HEK293 (cell line): ENCODE measurements around the gene CD244.

ENCODE experiments used
- CTCF ChIA-PET: fragments of 350-600 bp; formaldehyde crosslinking; extraction: SDS; loops from one replicate; lab custom pipeline; 2021; ENCODE audit warnings: antibody characterized with exemption; lab: Yijun Ruan, JAX
- POLR2A ChIA-PET: fragments of 300-600 bp; formaldehyde crosslinking; extraction: SDS; loops from one replicate; lab custom pipeline; 2020; ENCODE audit warnings: antibody characterized with exemption, inconsistent platforms; lab: Yijun Ruan, JAX
- H3K27ac ChIP-seq: fragments of 200-500 bp; sonication (Bioruptor generic); 2 replicates; pipeline ENCODE4 v1.5.1; 2014; ENCODE audit warnings: low read depth, low read length, control low read depth, inconsistent platforms; ENCODE audit errors: extremely low read depth
- H3K36me3 ChIP-seq, 2 experiments: fragments of 200-500 bp in 1 of 2; sonication (Bioruptor generic) in 1 of 2; 1 replicate in 1 of 2; 2 replicates in 1 of 2; pipeline ENCODE4 v1.5.1; 2014 to 2017; ENCODE audit warnings: inconsistent platforms in 2 of 2, low read length in 2 of 2; ENCODE audit not compliant: control insufficient read depth in 2 of 2, insufficient read depth in 1 of 2
- H3K4me1 ChIP-seq: fragments of 200-500 bp; sonication (Bioruptor generic); 2 replicates; pipeline ENCODE4 v1.5.1; 2014; ENCODE audit warnings: mild to moderate bottlenecking, low read length, inconsistent platforms; ENCODE audit not compliant: control insufficient read depth, insufficient read depth
- H3K4me3 ChIP-seq: 2 replicates; pipeline ENCODE4 v1.5.1; 2011; ENCODE audit warnings: low read depth, mild to moderate bottlenecking, control low read depth, low read length, moderate library complexity
- H3K9me3 ChIP-seq: fragments of 200-500 bp; sonication (Bioruptor generic); 2 replicates; pipeline ENCODE4 v1.5.1; 2014; ENCODE audit warnings: low read depth, low read length, inconsistent platforms; ENCODE audit not compliant: control insufficient read depth, insufficient read depth
- ATF2 ChIP-seq: fragments of 450-650 bp; formaldehyde crosslinking; IDR thresholded peaks from 2 replicates; pipeline ENCODE4 v1.5.1; 2016; ENCODE audit warnings: missing biosample characterization, missing genetic modification characterization, low read depth
- KLF1 ChIP-seq: fragments of 450-650 bp; formaldehyde crosslinking; IDR thresholded peaks from 2 replicates; pipeline ENCODE4 v1.5.1; 2016; ENCODE audit warnings: missing biosample characterization, missing genetic modification characterization
- KLF16 ChIP-seq: fragments of 450-650 bp; formaldehyde crosslinking; IDR thresholded peaks from 2 replicates; pipeline ENCODE4 v1.5.1; 2017; ENCODE audit warnings: missing biosample characterization, missing genetic modification characterization
- KLF9 ChIP-seq: fragments of 450-650 bp; formaldehyde crosslinking; IDR thresholded peaks from 2 replicates; pipeline ENCODE4 v1.5.1; 2016; ENCODE audit warnings: missing biosample characterization, missing genetic modification characterization, low read depth
- PRDM1 ChIP-seq: fragments of 450-650 bp; formaldehyde crosslinking; IDR thresholded peaks from 2 replicates; pipeline ENCODE4; 2016; ENCODE audit warnings: missing biosample characterization, missing genetic modification characterization
- RBAK ChIP-seq: fragments of 450-650 bp; formaldehyde crosslinking; IDR thresholded peaks from 2 replicates; pipeline ENCODE4 v1.5.1; 2016; ENCODE audit warnings: missing biosample characterization, missing genetic modification characterization
- ZBTB21 ChIP-seq: fragments of 450-650 bp; formaldehyde crosslinking; IDR thresholded peaks from 2 replicates; pipeline ENCODE4 v1.5.1; 2017; ENCODE audit warnings: missing biosample characterization, missing genetic modification characterization
- ZBTB44 ChIP-seq: fragments of 450-650 bp; IDR thresholded peaks from 2 replicates; pipeline ENCODE4 v1.5.1; 2018; ENCODE audit warnings: missing biosample characterization, mild to moderate bottlenecking, missing genetic modification characterization
- ZBTB48 ChIP-seq: fragments of 450-650 bp; formaldehyde crosslinking; IDR thresholded peaks from 2 replicates; pipeline ENCODE4 v1.5.1; 2016; ENCODE audit warnings: missing biosample characterization, missing genetic modification characterization
- ZBTB7A ChIP-seq: fragments of 450-650 bp; formaldehyde crosslinking; IDR thresholded peaks from 2 replicates; pipeline ENCODE4 v1.5.1; 2016; ENCODE audit warnings: low read depth, missing biosample characterization, missing genetic modification characterization
- ZNF16 ChIP-seq: fragments of 450-650 bp; formaldehyde crosslinking; IDR thresholded peaks from 2 replicates; pipeline ENCODE4 v1.5.1; 2016; ENCODE audit warnings: low read depth, missing biosample characterization, missing genetic modification characterization
- ZNF169 ChIP-seq: fragments of 450-650 bp; formaldehyde crosslinking; IDR thresholded peaks from 2 replicates; pipeline ENCODE4 v1.5.1; 2016; ENCODE audit warnings: missing biosample characterization, missing genetic modification characterization
- ZNF174 ChIP-seq: fragments of 450-650 bp; formaldehyde crosslinking; IDR thresholded peaks from 2 replicates; pipeline ENCODE4 v1.5.0; 2017; ENCODE audit warnings: missing biosample characterization, mild to moderate bottlenecking, missing genetic modification characterization
- ZNF239 ChIP-seq: fragments of 450-650 bp; formaldehyde crosslinking; IDR thresholded peaks from 2 replicates; pipeline ENCODE4 v1.5.1; 2016; ENCODE audit warnings: missing biosample characterization, missing genetic modification characterization
- ZNF274 ChIP-seq, 2 experiments: fragments of 200-500 bp in 1 of 2; fragments of 450-650 bp in 1 of 2; sonication (Bioruptor generic) in 1 of 2; formaldehyde crosslinking in 1 of 2; IDR thresholded peaks; 2 replicates each; pipeline versions ENCODE4 v1.5.1 to v1.6.1; 2014 to 2016; ENCODE audit warnings: borderline replicate concordance in 1 of 2, inconsistent platforms in 1 of 2, low read length in 1 of 2, missing biosample characterization in 1 of 2, missing genetic modification characterization in 1 of 2
- ZNF37A ChIP-seq: fragments of 450-650 bp; IDR thresholded peaks from 2 replicates; pipeline ENCODE4 v1.5.1; 2018; ENCODE audit warnings: missing biosample characterization, missing genetic modification characterization
- ZNF423 ChIP-seq: fragments of 450-650 bp; formaldehyde crosslinking; IDR thresholded peaks from 2 replicates; pipeline ENCODE4 v1.5.1; 2016; ENCODE audit warnings: missing biosample characterization, missing genetic modification characterization
- ZNF433 ChIP-seq: fragments of 450-650 bp; formaldehyde crosslinking; IDR thresholded peaks from 2 replicates; pipeline ENCODE4 v1.5.1; 2016; ENCODE audit warnings: missing biosample characterization, missing genetic modification characterization, low read depth
- ZNF510 ChIP-seq: fragments of 450-650 bp; formaldehyde crosslinking; IDR thresholded peaks from 2 replicates; pipeline ENCODE4 v1.5.1; 2018; ENCODE audit warnings: mild to moderate bottlenecking, missing genetic modification characterization, missing biosample characterization; ENCODE audit not compliant: insufficient replicate concordance
- ZNF610 ChIP-seq: fragments of 450-650 bp; formaldehyde crosslinking; IDR thresholded peaks from 2 replicates; pipeline ENCODE4 v1.5.1; 2016; ENCODE audit warnings: missing biosample characterization, missing genetic modification characterization, borderline replicate concordance
- ZNF654 ChIP-seq: fragments of 450-650 bp; formaldehyde crosslinking; IDR thresholded peaks from 2 replicates; pipeline ENCODE4 v1.5.1; 2016; ENCODE audit warnings: low read depth, missing biosample characterization, missing genetic modification characterization
- ZNF707 ChIP-seq: fragments of 450-650 bp; formaldehyde crosslinking; IDR thresholded peaks from 2 replicates; pipeline ENCODE4 v1.5.1; 2016; ENCODE audit warnings: missing biosample characterization, missing genetic modification characterization
- ZNF843 ChIP-seq: fragments of 450-650 bp; formaldehyde crosslinking; IDR thresholded peaks from 2 replicates; pipeline ENCODE4 v1.5.1; 2016; ENCODE audit warnings: missing biosample characterization, missing genetic modification characterization
- ZSCAN23 ChIP-seq: fragments of 450-650 bp; formaldehyde crosslinking; IDR thresholded peaks from 2 replicates; pipeline ENCODE4 v1.5.1; 2016; ENCODE audit warnings: missing biosample characterization, missing genetic modification characterization
- ZSCAN30 ChIP-seq: fragments of 450-650 bp; IDR thresholded peaks from 2 replicates; pipeline ENCODE4 v1.5.1; 2018; ENCODE audit warnings: missing biosample characterization, mild to moderate bottlenecking, missing genetic modification characterization, moderate library complexity
- TF ChIP-seq, protein P1 (sequence below): fragments of 450-650 bp; formaldehyde crosslinking; IDR thresholded peaks from 2 replicates; pipeline ENCODE4 v1.5.1; 2016; ENCODE audit warnings: missing biosample characterization, missing genetic modification characterization
- TF ChIP-seq, protein P2 (sequence below): fragments of 450-650 bp; formaldehyde crosslinking; IDR thresholded peaks from 2 replicates; pipeline ENCODE4 v1.5.1; 2016; ENCODE audit warnings: missing biosample characterization, missing genetic modification characterization
- TF ChIP-seq, protein P3 (sequence below): fragments of 450-650 bp; formaldehyde crosslinking; optimal IDR thresholded peaks from 2 replicates; pipeline ENCODE3; 2016; ENCODE audit warnings: missing biosample characterization, mild to moderate bottlenecking, missing genetic modification characterization

CD244 gene

GRCh38 chr1:160905617-160905989, 42.9 kb upstream of the CD244 start:
- POLR2A ChIA-PET, result no interaction called here
- CTCF ChIA-PET, result interaction anchor here (0.9 to 1.9 kb wide), 3 partner anchors 9 to 70 kb away, joined by 3 to 4 read pairs (median 3); partner anchors contain the start of gene ITLN2
- Histone ChIP-seq H3K4me1 (no peaks in the 10 kb centered on the region), H3K9me3 (no peaks in the 10 kb centered on the region), H3K36me3 (no peaks in the 10 kb centered on the region), H3K27ac (no peak overlapping the region)
- TF ChIP-seq KLF16 (tag by site-specific recombination), result no peak
- TF ChIP-seq RBAK (tag by site-specific recombination), result no peak
- no peak for TF ChIP-seq ZNF510 (tag by site-specific recombination)
- TF ChIP-seq, protein P1, sequence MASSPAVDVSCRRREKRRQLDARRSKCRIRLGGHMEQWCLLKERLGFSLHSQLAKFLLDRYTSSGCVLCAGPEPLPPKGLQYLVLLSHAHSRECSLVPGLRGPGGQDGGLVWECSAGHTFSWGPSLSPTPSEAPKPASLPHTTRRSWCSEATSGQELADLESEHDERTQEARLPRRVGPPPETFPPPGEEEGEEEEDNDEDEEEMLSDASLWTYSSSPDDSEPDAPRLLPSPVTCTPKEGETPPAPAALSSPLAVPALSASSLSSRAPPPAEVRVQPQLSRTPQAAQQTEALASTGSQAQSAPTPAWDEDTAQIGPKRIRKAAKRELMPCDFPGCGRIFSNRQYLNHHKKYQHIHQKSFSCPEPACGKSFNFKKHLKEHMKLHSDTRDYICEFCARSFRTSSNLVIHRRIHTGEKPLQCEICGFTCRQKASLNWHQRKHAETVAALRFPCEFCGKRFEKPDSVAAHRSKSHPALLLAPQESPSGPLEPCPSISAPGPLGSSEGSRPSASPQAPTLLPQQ, result no peak
- no peak for TF ChIP-seq KLF1 (tag by site-specific recombination)
- no peak for TF ChIP-seq ZSCAN23 (tag by site-specific recombination)
- no peak for TF ChIP-seq ZNF174
- TF ChIP-seq ATF2 (tag by site-specific recombination), result no peak
- no peak for TF ChIP-seq ZNF610
- TF ChIP-seq KLF9 (tag by site-specific recombination), result no peak
- TF ChIP-seq, all 188 proteins: peak for 0
- H3K4me3 ChIP-seq, result no peak overlapping the region

DNA sequence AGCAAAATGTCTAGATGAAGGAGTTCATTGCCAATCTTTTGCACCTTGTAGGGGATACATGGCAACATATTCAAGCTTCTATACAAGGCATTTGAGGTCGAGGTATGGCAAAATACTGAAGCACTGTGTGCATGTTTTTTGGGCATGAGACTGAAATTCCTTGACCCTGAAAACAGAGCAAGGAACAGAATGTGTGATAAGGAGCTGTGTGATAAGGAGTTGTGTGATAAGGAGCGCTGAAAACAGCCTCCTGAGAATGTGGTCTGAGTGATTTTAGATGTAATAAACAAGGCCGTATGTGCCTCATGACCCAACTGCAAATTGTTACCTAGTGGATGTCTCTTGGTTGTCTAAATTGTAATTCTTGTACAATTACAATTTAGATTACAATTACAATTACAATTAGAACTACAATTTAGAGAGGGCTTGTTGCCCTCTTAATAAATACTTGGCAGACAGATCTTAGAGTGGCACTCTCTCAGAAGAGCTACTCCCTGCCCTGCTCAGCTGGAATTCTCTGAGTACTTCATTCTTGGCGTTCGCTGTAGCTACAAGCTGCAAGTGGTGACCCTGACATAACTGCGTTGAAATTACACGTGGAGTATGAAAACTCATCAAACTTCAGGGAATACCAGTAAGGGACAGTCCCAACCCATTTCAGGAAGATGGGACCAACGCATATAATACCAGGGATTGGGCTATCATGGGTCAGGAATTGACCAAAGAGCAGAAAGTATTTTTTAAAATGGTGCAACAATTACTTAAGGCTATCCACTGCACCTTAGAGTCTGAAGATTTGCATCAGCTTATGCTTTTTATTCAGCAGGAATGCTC, 42.3 kb upstream of the CD244 start:
- CTCF ChIA-PET, result interaction anchor here (0.9 to 1.0 kb wide), 4 partner anchors 10 to 230 kb away, joined by 3 to 4 read pairs (median 4); no protein-coding TSS in a partner anchor
- Histone ChIP-seq H3K9me3 (no peaks in the 10 kb centered on the region), H3K4me1 (no peaks in the 10 kb centered on the region), H3K27ac (no peak overlapping the region), H3K4me3 (no peak overlapping the region), H3K36me3 (no peaks in the 10 kb centered on the region)
- POLR2A ChIA-PET, result no interaction called here
- TF ChIP-seq ZNF423 (tag by site-specific recombination), result no peak
- TF ChIP-seq ZNF37A (tag by site-specific recombination), result no peak
- no peak for TF ChIP-seq ZNF169 (tag by site-specific recombination)
- TF ChIP-seq, protein P2, sequence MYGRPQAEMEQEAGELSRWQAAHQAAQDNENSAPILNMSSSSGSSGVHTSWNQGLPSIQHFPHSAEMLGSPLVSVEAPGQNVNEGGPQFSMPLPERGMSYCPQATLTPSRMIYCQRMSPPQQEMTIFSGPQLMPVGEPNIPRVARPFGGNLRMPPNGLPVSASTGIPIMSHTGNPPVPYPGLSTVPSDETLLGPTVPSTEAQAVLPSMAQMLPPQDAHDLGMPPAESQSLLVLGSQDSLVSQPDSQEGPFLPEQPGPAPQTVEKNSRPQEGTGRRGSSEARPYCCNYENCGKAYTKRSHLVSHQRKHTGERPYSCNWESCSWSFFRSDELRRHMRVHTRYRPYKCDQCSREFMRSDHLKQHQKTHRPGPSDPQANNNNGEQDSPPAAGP (tag by site-specific recombination), result no peak
- TF ChIP-seq ZNF274 (IDR thresholded peaks at IDR 0.05; ENCODE audit: low read length), result no peak
- TF ChIP-seq ZNF274 (tag by site-specific recombination; IDR thresholded peaks at IDR 0.05; ENCODE audit: borderline replicate concordance), result no peak
- no peak for TF ChIP-seq ZNF843
- TF ChIP-seq ZNF707 (tag by site-specific recombination), result no peak
- TF ChIP-seq ZBTB44 (tag by site-specific recombination), result no peak
- TF ChIP-seq ZNF433, result no peak
- no peak for TF ChIP-seq ZBTB7A
- TF ChIP-seq ZSCAN30 (tag by site-specific recombination), result no peak
- TF ChIP-seq ZNF16 (tag by site-specific recombination), result no peak
- TF ChIP-seq PRDM1 (tag by site-specific recombination), result no peak
- TF ChIP-seq, protein P3, sequence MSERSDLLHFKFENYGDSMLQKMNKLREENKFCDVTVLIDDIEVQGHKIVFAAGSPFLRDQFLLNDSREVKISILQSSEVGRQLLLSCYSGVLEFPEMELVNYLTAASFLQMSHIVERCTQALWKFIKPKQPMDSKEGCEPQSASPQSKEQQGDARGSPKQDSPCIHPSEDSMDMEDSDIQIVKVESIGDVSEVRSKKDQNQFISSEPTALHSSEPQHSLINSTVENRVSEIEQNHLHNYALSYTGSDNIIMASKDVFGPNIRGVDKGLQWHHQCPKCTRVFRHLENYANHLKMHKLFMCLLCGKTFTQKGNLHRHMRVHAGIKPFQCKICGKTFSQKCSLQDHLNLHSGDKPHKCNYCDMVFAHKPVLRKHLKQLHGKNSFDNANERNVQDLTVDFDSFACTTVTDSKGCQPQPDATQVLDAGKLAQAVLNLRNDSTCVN, result no peak
- TF ChIP-seq KLF1 (tag by site-specific recombination), result no peak
- no peak for TF ChIP-seq ZNF239 (tag by site-specific recombination)
- no peak for TF ChIP-seq ZNF654 (tag by site-specific recombination)
- no peak for TF ChIP-seq ZBTB21 (tag by site-specific recombination)
- TF ChIP-seq ZBTB48 (tag by site-specific recombination), result no peak
